ENCODE data around the gene MYO1E.

- TF ChIP-seq CTCF (IDR thresholded peaks at IDR 0.05) (no peak), EP300 (IDR thresholded peaks at IDR 0.05) (no peak), POLR2A (IDR thresholded peaks at IDR 0.05) (no peak)
These were observed 12.4 kb downstream of the MYO1E start for GRCh38 chr15:59360305-59360704.

Measured in gastroesophageal sphincter (tissue), 3 donors.